ENCODE data around the gene PCDHA5. TPM values are rescaled to one million over a fixed set of nuclear protein-coding genes. Genes with fewer than 3 reads are reported as not detected.

The PCDHA5 gene
- total RNA-seq (2016; rRNA removed; fragmentation: Illumina TruSeq; extraction: Trizol) (not detected in 2 replicates), polyA plus RNA-seq (2011; rRNA removed) (not detected in 2 replicates), polyA minus RNA-seq (2011; rRNA and poly(A)+ RNA removed; ENCODE audit: low replicate concordance) (not detected in 2 replicates), Bru-seq, nascent RNA (not detected), BruChase-seq, experiment 1, labeled RNA remaining after a 6-hour chase (not detected), BruChase-seq, experiment 2, labeled RNA remaining after a 2-hour chase (not detected)
- total RNA-seq (2016; cell fraction: cytosol; rRNA removed; fragmentation: Illumina TruSeq; extraction: Trizol; ENCODE audit: low read depth) = not detected in 2 replicates
- not detected in 2 replicates for total RNA-seq (2016; cell fraction: insoluble cytoplasmic fraction; rRNA removed; fragmentation: Illumina TruSeq; extraction: Trizol)
- total RNA-seq (2016; cell fraction: membrane; rRNA removed; fragmentation: Illumina TruSeq; extraction: Trizol) = not detected in 2 replicates
- total RNA-seq (2016; cell fraction: nucleus; rRNA removed; fragmentation: Illumina TruSeq; extraction: Trizol) = not detected in 2 replicates
- not detected in 2 replicates for polyA plus RNA-seq (2011; cell fraction: cytosol; rRNA removed)
- not detected in 2 replicates for polyA plus RNA-seq (2011; cell fraction: nucleus; rRNA removed)
- polyA plus RNA-seq (2012) = 0.03 TPM in 1 of 2 replicates, not detected in the other
- polyA plus RNA-seq (2016; cell fraction: cytosol; fragmentation: Illumina TruSeq; extraction: Trizol; ENCODE audit: low read depth) = not detected in 2 replicates
- not detected in 2 replicates for polyA plus RNA-seq (2016; cell fraction: insoluble cytoplasmic fraction; fragmentation: Illumina TruSeq; extraction: Trizol; ENCODE audit: low read depth)
- not detected in 2 replicates for polyA plus RNA-seq (2016; cell fraction: membrane; fragmentation: Illumina TruSeq; extraction: Trizol; ENCODE audit: low read depth)
- polyA plus RNA-seq (2016; cell fraction: nucleus; fragmentation: Illumina TruSeq; extraction: Trizol; ENCODE audit: insufficient read depth, low read depth) = not detected in 2 replicates
- not detected in 2 replicates for polyA minus RNA-seq (2011; cell fraction: cytosol; rRNA and poly(A)+ RNA removed)
- polyA minus RNA-seq (2011; cell fraction: nucleus; rRNA and poly(A)+ RNA removed) = not detected in 2 replicates
- long read RNA-seq, experiment 1 = 0 reads
- long read RNA-seq, experiment 2 = 0 reads

- ChIA-PET CTCF (ENCODE audit: low intra/inter-chr PET ratio, low total read pairs) (no interaction called here), POLR2A (no interaction called here)
- BruUV-seq (replicated peaks) = no TSS peak
Measured at GRCh38 chr5:140821375-140822280, at the start of gene PCDHA5. Gene PCDHA5 (plus strand): TSS chr5:140821613.

More at GRCh38 chr5:140821375-140822280, at the start of gene PCDHA5:
- TF ChIP-seq CTCF (CRISPR knock-in tag; IDR thresholded peaks at IDR 0.05) (peak; percentile 56), NAIF1 (CRISPR knock-in tag; IDR thresholded peaks at IDR 0.05; ENCODE audit: borderline replicate concordance) (no peak), TBP (CRISPR knock-in tag; IDR thresholded peaks at IDR 0.05) (no peak)
- intact Hi-C loops (cut with micrococcal nuclease; ENCODE audit: unreplicated experiment) = no loop called here
- in situ Hi-C loops (cut with HindIII; ENCODE audit: extremely low pct_ligation_motif_present, low pct_unique_long_range_greater_than_20kb) = no loop called here
- Histone ChIP-seq H3K4me2 (ENCODE audit: low read depth, low read length) (no peak within 1 kb of the TSS), H3K4me1 (ENCODE audit: insufficient read depth, low read length) (no peaks in the 10 kb centered on the region), H3K9me3 (ENCODE audit: low read length) (no peaks in the 10 kb centered on the region), H4K20me1 (ENCODE audit: insufficient read depth, low read length) (no peaks in the 10 kb centered on the region), H2AFZ (ENCODE audit: low read length) (no peak within 1 kb of the TSS), H3K9ac (ENCODE audit: insufficient read depth, low read depth, low read length) (no peak within 1 kb of the TSS), H3K79me2 (ENCODE audit: insufficient read depth, low read length) (no peaks in the 10 kb centered on the region), H3K27ac (ENCODE audit: extremely low read length, insufficient read depth, low read length) (no peak within 1 kb of the TSS), H3K4me3 (replicated peaks in 1 of 3; ENCODE audit: insufficient read depth in 1 of 3, low read depth in 2 of 3, low read length in 3 of 3) (no peak within 1 kb of the TSS), H3K36me3 (replicated peaks in 1 of 2; ENCODE audit: control insufficient read depth in 1 of 2, insufficient read depth in 2 of 2, low read length in 2 of 2) (no peaks in the 10 kb centered on the region), H3K27me3 (ENCODE audit: control insufficient read depth in 1 of 2, insufficient read depth in 2 of 2, low read length in 2 of 2) (no peaks in the 10 kb centered on the region; a peak in 1 of 5 replicates)
- FAIRE-seq = no peak
- DNase-seq (ENCODE audit: low spot score) = peak; percentile 12
- WGBS (ENCODE audit: low lambda C conversion rate) = 49% methylated on average over 30 of the region's 39 CpGs
- ATAC-seq = no peak
